ENCODE data around the gene PRPF8.

Gene PRPF8

GRCh38 chr17:1714427-1714979, 29.8 kb upstream of the PRPF8 start:
- peak; percentile 97 for DNase-seq
- peaks cover 44% of the 10 kb centered on the region for H3K36me3 ChIP-seq (replicated peaks)
- peak overlapping the region; percentile 97 for H3K27ac ChIP-seq
- TF ChIP-seq CTCF (IDR thresholded peaks at IDR 0.05; ENCODE audit: low read depth, low read length, missing control alignments): no peak
- peak overlapping the region; percentile 75 for H3K4me3 ChIP-seq (ENCODE audit: low read depth, low read length)
- H3K27me3 ChIP-seq (replicated peaks): no peaks in the 10 kb centered on the region
- in situ Hi-C loops (cut with HindIII; ENCODE audit: low pct_ligation_motif_present, low sequenced_read_pairs): loop anchor here (10.0 kb wide), 1 partner anchor 70 kb away; no protein-coding TSS in a partner anchor

DNA sequence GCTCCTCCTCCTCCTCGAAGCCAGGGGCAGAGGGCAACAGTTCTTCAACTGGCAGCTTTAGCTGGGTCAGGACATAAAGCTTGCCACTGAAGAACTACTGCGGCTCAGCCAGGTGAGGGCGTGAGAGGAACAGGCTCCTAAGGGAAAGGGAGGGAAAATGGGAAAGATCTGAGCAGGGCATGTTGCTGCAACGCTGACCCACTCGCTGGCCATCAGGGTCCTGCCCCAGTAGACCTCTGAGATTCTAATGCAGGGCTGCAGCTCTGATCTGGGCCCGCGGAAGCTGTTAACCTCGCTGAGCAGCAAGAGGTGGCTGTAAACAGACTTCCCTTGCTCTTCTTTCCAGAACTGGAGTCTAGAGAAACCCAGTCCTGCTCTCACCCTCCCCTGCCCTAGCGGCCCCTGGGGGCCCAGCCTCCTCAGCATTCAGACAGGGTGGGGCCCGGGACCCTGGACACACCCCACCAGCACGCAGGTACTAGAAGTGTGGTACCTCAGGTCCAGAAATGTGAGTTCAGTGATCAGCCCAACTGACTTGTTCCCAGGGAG, 29.3 kb upstream of the PRPF8 start:
- no peak for DNase-seq
- H3K4me3 ChIP-seq (ENCODE audit: low read depth, low read length): peak overlapping the region; percentile 75
- TF ChIP-seq CTCF (IDR thresholded peaks at IDR 0.05; ENCODE audit: low read depth, low read length, missing control alignments): peak; percentile 63

GRCh38 chr17:1713160-1713877, 28.7 kb upstream of the PRPF8 start:
- DNase-seq: no peak
- Histone ChIP-seq H3K27ac (peak overlapping the region; percentile 97), H3K27me3 (replicated peaks) (no peaks in the 10 kb centered on the region), H3K4me3 (ENCODE audit: low read depth, low read length) (peak overlapping the region; percentile 75), H3K36me3 (replicated peaks) (peaks cover 44% of the 10 kb centered on the region)
- in situ Hi-C loops (cut with HindIII; ENCODE audit: low pct_ligation_motif_present, low sequenced_read_pairs): loop anchor here (10.0 kb wide), 1 partner anchor 71 kb away; no protein-coding TSS in a partner anchor
- no peak for TF ChIP-seq CTCF (IDR thresholded peaks at IDR 0.05; ENCODE audit: low read depth, low read length, missing control alignments)

More for the DNA sequence above, 29.3 kb upstream of the PRPF8 start:
- peaks cover 44% of the 10 kb centered on the region for H3K36me3 ChIP-seq (replicated peaks)
- in situ Hi-C loops (cut with HindIII; ENCODE audit: low pct_ligation_motif_present, low sequenced_read_pairs): loop anchor here (10.0 kb wide), 1 partner anchor 71 kb away; no protein-coding TSS in a partner anchor
- H3K27me3 ChIP-seq (replicated peaks): no peaks in the 10 kb centered on the region
- H3K27ac ChIP-seq: peak overlapping the region; percentile 97

DNA sequence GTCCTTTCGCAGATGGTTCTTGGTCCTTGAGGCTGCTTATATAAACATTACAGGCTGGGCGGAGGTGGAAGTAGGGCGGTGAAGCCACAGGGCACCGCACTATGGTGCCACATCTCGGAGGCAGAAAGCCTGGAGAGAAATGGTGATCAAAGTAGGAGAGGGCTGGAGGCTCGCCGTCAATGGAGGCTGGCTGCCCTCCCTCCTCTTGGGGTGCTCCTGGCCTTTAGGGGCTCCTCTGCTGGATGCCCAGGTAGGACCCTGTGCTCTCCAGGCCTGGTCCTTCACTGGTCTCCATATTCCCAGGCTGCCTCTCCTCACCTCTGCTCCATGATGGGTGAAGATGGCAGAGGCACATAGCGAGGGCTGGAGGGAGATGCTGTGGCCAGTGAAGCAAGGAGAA, 27.6 kb upstream of the PRPF8 start:
- H3K36me3 ChIP-seq (replicated peaks): peaks cover 44% of the 10 kb centered on the region
- H3K27me3 ChIP-seq (replicated peaks): no peaks in the 10 kb centered on the region
- in situ Hi-C loops (cut with HindIII; ENCODE audit: low pct_ligation_motif_present, low sequenced_read_pairs): loop anchor here (10.0 kb wide), 1 partner anchor 73 kb away; no protein-coding TSS in a partner anchor

DNA sequence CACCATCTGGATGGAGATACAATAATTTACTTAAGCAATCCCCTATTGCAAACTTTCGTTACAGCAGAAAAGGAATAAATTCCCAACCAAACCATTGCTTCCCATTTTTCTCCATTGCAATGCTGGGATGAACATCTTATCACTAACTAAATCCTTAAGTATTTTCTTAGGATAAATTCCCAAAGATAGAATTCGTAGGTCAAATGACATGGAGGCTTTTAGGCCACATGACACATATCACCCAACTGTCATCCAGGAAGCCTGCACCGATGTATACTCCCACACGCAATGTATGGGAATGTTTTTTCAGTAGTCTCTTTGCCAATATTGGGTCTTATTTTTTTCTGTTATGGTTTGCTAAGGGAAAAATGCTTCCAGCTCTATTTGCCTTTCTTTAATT, 27.1 kb upstream of the PRPF8 start:
- Histone ChIP-seq H3K27ac (no peak overlapping the region), H3K27me3 (replicated peaks) (no peaks in the 10 kb centered on the region), H3K36me3 (replicated peaks) (peaks cover 44% of the 10 kb centered on the region), H3K4me3 (ENCODE audit: low read depth, low read length) (no peak overlapping the region)
- no peak for TF ChIP-seq CTCF (IDR thresholded peaks at IDR 0.05; ENCODE audit: low read depth, low read length, missing control alignments)
- DNase-seq: no peak
- in situ Hi-C loops (cut with HindIII; ENCODE audit: low pct_ligation_motif_present, low sequenced_read_pairs): loop anchor here (10.0 kb wide), 1 partner anchor 73 kb away; no protein-coding TSS in a partner anchor

More for the DNA sequence above, 27.6 kb upstream of the PRPF8 start:
- TF ChIP-seq CTCF (IDR thresholded peaks at IDR 0.05; ENCODE audit: low read depth, low read length, missing control alignments): no peak
- no peak for DNase-seq
- Histone ChIP-seq H3K4me3 (ENCODE audit: low read depth, low read length) (peak overlapping the region; percentile 75), H3K27ac (no peak overlapping the region)
